Left forelimb (tissue), 1 donor: ENCODE results near the gene MMGT1.

ENCODE experiments used
- DNase-seq: peaks from one replicate; pipeline ENCODE4 v3.0.0-alpha.2; 2018; ENCODE audit warnings: low spot score

The MMGT1 gene

DNA sequence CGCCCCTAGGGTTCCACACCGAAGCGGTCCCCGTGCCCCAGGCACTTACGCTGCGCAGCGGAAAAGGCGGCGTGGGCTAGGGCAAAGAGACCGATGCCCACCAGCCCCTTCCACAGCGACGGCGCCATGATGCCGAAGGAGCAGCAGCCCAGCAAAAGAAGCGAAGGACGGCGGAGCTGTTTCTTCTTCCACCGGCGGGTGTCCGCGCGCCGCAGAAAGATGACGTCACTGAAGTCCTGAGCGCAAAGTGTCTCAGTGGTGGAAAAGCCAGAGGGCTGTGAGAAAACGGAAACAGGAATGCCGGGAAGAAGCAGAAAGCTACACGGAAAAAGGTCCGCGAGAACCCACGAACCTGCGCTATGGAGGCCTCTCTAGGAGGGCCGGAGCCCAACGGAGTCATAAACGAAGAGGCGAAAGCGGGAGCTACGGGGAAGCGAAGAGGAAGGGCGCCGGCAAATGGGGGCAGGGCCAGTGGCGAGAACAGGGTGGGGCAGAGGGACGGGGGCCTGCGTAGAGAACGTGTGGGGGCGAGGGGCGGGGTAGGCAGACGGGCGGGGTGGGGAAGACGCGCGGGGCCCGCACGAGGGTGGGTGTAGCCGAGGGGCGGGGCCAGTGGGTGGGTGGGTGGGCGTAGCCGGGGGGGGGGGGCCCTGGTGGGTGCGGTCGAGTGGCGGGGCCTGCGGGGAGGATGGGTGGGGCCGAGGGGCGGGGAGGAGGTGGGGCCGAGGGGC is at the start of gene MMGT1:
Gene MMGT1 (minus strand): TSS at position 441 of the 731 bp plus-strand sequence. CDS start 313 bp downstream, at position 128.
- peak; percentile 90 for DNase-seq

DNA sequence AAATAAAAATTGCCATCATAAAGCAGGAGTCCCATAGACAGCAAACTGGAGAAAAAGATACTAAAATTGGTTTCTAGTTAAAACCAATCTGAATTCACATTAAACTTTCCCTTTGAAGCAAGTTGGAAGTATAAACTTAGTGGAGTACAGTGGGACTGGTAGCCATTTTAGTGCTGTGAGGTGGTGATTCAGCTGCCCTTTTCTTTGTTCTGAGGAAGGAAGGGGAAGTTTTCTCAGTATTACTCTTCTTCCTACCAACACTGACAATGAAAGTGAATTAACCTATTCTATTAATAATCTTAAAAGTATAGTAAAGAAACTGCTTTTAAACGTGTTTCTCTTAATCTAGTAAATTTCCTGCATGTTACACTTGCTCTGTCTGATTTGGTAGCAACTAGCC is 48.1 kb upstream of the MMGT1 start:
- DNase-seq: no peak

DNA sequence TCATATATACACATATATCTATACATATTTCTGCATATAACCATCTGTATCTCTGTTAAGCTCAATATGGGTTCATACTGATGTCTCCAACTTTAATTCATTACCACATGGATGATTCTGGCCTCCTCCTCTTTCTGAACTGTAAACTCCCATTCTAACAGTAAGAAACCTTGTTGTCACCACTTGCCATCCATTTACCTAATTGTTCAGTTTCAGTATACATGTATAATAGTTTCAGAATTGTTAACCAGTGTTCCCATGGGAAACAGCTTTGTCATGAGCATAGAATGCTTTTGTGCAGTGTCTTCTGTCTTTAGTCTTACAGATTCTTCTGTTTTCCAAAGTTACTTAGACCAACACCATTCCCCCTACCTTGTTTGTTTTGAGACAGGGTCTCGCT is 47.4 kb upstream of the MMGT1 start:
- no peak for DNase-seq

DNA sequence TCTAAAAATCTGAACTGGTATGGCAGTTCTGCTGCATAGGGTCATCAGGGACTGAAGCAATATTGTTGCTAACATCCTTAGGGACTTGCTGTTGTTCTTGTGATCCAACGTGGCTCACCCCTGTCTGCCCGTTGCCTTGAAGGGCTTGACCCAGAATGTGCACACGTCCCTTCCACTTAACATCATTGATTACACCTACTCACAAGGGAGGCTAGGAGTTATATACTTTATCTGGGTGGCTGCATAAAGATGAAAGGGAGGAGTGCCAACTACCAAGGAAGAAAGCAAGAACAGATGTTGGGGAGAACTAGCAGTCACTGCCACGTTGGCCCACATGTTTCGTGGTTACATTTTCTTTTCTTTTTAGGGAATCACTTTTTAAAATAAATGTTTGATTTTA is 45.4 kb upstream of the MMGT1 start:
- no peak for DNase-seq

DNA sequence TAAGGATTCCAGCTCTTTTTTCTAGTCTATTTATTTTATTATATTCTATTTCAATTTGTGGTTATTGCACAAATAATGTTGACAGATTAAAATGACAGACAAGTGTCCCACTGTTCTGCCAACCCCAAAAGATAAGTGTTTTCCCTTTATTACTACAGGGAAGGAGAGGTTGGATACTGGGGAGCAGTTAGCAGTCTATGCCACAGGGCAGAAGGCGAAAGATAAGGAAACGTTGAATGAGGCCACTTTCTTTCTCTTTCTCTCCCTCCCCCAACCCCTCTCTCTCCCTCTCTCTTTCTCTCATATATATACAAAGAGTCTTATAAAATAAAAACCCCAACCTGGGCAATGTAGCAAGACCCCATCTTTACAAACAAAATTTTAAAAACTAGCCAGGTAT is 43.1 kb upstream of the MMGT1 start:
- DNase-seq: no peak

DNA sequence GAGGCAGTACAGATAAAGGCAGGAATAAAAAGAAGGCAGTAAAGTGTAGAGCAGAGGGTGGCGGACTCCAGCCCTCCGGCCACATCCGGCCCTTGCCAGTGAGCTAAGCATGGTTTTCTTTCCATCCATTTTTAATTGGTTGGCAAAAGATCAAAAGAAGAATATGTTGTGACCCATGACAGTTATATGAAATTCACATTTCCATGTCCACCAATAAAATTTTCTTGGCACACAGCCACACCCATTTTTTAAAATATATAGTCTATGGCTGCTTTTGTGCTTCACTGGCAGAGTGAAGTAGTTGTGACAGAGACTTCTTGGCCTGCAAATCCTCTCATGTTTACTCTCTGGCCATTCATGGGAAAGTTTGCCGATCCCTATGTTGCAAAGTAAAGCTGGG is 41.2 kb upstream of the MMGT1 start:
- no peak for DNase-seq

DNA sequence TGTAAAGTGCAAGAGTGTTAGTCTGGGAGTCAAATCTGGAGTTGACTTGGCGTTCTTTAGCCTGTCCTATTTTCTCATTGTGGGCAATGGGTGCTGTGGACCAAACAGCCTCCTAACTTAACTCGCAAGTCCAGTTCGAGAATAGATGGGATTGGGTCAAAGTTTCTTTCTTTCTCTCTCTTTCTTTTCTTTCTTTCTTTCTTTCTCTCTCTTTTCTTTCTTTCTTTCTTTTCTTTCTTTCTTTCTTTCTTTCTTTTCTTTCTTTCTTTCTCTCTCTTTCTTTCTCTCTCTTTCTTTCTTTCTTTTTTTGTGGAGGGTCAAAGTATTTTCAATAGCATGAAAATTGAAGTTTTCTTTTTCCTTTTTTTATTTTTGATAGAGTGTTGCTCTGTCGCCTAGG is 14.5 kb upstream of the MMGT1 start:
- no peak for DNase-seq

DNA sequence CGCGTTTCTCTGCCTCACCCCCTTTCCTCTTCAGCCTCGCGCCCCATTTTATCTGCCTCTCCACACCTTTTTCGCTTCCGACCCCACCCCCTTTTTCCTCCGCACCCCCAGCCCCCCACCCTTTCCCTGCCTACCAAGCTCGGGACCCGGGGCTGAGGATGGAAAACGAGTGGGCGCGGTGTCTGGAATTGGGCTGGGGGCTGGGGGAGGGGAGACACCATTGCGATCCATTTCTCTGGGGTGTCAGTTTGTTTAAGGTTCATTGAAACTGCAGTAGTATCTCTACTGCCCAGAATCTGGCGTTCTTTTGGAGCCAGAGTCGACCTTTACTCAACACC is 12.2 kb upstream of the MMGT1 start:
- DNase-seq: no peak

DNA sequence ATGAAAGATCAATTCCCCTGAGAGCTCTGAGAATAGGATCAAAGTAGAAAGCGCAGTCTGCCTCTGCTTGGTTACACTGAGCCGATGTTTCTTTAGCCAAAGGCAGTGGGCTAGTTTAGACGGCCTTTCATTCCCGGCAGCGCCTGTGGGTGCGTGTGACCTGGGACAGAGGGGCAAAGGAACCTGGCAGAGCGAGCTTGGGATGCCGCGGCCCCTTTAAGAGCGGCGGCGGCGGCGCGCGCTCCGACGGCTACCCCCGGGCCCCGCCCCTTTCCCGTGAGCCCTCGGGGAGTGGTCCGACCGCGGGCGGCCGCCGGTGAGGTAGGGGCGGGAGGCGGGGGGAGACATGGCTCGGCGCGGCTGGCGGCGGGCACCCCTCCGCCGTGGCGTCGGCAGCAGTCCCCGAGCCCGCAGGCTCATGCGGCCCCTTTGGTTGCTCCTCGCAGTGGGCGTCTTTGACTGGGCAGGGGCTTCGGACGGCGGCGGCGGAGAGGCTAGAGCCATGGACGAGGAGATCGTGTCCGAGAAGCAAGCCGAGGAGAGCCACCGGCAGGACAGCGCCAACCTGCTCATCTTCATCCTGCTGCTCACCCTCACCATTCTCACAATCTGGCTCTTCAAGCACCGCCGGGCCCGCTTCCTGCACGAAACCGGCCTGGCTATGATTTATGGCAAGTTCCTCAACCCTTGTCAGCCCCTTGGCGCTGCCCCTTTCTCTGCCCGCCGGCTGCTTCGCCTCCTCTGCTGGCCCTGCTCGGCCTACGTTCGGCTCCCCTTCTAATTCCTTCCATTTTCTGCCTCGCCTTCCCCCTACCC is 11.6 kb upstream of the MMGT1 start, which contains the start of gene SLC9A6:
Gene SLC9A6 (plus strand): TSS at position 279 of the 816 bp plus-strand sequence. CDS start 224 bp downstream, at position 503.
- DNase-seq: peak; percentile 79

DNA sequence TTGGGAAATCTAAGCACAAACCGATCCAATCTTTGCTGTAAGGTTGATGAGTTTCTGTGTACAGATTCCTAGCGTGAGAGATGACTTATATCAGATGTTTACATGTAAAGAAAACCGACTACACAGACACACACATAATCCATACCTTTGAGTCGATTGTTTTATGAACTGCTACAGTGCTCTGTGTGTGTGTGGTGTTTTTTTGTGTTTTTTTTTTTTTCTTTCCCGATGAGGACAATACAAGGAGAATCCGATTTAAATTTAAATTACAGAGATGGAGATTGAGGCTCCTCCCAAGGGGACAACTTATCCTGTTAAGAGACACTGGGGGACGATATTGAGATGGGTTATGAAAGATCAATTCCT is 11.0 kb upstream of the MMGT1 start:
- DNase-seq: no peak

DNA sequence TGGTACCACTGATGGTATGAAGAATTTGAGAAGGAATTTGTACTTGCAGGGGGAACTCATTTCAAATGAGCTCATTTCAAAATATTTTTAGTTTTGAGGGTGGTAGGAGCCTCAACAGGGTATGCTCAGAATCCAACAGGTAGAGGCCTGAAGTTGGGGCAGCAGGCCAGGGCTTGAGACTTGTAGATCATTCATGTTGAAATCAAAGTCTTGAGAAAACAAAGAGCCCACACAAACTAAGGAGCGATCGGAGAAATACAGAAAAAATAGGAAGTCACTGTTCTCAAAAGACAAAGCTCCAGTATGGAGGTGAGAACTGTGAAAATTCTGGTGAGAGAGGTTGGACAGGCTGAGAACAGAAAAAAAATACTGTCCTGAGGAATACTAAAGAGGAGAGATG is 10.5 kb upstream of the MMGT1 start:
- no peak for DNase-seq

DNA sequence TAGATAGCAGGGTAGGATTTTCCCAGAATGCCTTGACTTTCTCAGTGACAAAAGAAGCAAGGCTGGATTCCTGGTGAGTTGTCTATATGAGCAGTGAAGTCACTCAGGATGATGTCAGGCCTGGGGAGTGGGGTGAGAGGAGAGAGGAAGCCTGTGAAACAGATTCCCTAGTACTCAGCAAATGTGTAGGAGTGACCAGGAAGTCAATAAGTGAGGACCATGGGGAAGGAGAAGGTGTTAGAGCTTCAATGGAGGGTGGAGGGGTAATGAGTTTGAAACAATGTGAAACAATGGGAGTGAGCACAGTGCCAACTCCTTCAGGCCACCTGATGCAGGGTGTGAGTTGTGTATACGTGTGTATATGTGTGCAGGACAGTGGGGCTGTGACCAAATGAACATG is 9.1 kb upstream of the MMGT1 start:
- no peak for DNase-seq

DNA sequence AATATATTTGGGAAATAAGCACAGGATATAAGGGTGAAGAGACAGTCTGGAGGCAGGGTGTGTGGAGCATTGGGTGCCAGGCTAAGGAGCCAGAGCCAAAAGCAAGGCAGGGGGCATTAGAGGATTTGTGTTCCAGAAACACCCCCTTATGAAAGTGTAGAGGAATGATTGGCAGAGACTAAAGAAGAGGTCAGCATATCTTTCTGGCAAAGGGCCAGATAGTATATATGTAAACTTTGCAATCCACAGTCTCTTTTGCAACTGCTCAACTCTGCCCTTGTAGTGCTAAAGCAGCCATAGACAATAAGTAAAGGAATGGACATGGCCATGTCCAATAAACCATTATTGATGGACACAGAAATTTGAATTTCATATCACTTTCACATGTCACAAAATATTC is 7.9 kb upstream of the MMGT1 start:
- DNase-seq: no peak

DNA sequence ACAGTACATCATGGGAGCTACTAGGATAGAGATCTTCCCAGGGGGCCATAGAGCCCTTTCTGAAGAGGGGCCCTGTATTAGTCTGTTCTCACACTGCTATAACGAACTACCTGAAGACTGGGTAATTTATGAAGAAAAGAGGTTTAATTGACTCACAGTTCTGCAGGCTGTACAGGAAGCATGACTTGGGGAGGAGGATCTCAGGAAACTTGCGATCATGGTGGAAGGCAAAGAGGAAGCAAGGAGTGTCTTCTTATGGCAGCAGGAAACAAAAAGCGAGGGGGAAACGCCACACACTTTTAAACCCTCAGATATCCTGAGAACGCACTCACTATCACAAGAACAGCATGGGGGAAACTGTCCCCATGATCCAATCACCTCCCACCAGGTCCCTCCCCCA is 7.2 kb upstream of the MMGT1 start:
- no peak for DNase-seq

DNA sequence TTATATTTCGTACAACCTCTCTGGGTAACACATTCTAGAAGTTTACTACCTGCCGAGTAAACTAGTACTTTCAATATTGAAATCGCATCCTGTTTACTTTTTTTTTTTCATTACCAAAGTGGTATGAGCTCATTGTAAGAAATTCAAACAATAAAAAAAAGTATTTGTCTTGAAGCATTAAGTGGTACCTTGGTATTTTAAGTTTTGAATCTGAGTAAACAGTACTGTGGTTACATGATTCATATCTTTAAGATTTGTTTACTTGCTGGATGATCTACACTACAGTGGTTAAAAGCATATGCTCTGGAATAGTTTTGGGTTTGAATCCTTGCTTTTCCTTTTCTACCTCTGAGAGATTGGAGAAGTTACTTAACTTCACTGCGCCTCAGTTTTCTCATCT is 3.8 kb upstream of the MMGT1 start:
- no peak for DNase-seq

DNA sequence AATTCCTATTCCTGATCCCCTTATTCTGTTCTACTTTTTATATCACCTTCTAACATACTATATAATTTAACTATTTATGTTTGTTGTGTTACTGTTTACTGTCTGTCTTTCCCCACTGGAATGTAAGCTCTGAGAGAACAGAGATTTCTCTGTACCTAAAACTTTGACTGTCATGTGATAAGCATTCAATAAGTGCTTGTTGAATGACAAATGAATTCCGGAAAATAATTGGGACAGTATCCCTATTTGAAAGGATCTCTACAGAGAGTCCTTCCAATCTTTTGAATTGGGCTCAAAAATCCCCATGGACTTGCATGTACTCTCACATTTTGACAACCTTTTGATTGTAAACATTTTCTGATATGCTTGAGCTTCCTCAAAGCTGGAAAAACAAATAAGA is 1.6 kb upstream of the MMGT1 start:
- DNase-seq: no peak

DNA sequence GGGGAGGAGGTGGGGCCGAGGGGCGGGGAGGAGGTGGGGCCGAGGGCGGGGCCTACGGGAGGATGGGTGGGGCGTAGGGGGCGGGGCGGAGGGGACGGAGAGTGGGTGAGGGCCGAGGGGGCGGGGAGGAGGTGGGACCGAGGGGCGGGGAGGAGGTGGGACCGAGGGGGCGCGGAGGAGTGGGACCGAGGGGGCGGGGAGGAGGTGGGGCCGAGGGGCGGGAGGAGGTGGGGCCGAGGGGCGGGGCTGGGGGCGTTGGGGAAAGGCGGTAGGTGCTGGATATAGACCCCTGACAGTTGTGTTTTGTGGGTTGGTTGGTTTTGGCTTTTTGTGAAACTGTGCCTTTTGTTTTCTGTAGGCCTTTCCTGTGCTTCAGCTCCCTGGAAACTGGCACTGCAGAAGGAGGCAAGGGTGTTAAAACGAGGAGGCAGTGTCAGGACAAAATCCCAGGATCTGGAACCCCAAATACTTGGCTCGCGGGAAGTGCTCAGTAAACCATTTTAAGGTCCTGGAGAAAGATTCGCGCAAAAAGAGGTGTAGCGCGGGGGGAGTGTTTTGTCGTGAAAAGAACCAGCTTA is 580 bp upstream of the MMGT1 start:
- DNase-seq: no peak

DNA sequence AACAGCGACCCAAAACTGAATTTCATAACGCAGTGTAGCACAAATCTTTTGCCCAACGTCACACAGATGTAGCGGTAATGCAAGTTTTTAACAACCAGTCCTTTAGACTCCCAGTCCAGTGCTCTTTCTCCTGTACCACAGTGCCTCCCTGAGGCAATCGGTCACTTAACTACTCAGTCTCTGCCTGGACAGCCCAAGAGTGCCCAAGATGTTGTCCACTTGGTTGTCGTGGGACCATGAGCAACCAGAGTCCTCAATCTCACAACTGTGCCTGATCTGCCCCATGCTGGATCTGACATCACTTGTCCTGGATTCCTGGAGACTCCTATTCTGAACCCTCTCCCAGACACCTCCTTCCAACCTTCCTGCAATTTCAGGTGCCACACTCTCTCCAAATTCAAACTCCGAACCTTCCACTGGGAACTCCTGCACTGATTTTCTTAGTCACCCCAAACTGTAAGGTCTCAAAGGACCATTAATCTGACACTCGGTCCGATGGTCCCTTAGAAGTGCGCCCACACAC is 702 bp downstream of the MMGT1 start:
- DNase-seq: no peak

DNA sequence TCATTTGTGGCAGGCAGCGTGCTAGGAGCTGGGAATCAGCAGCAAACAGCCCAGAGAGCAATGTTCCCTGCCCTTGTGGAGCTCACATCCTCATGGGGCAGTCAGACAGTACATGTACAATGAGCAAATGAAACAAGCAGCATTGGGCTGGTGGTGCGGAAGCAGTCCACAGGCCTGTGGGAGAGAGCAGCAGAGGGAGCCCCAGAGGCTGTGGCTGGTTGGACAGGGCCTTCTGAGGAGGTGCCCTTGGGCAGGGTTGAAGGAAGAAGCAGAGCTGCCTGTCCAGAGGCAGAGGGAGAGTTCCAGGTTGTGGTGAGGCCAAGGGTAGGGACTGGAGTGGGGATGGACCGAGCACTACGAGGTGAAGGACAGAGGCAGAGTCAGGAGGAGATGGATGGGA is 22.5 kb downstream of the MMGT1 start:
- no peak for DNase-seq

DNA sequence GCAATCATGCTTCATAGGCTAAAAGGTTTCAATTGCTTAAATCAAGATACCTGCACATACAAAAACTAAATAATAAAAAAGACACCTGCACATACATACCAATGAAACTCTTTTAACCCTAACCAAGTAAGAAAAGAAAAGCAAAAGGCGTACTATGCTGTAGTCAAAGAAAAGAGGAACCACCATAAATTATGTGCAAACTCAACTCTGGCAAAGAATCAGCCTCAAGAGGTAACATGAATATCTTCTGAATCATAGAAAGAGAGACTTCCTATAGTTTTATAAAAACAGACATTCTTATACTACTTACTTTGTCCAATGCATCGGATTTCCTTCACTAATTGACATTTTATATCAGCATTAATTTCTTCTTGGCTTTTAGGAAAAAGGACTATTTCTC is 29.3 kb downstream of the MMGT1 start:
- no peak for DNase-seq

DNA sequence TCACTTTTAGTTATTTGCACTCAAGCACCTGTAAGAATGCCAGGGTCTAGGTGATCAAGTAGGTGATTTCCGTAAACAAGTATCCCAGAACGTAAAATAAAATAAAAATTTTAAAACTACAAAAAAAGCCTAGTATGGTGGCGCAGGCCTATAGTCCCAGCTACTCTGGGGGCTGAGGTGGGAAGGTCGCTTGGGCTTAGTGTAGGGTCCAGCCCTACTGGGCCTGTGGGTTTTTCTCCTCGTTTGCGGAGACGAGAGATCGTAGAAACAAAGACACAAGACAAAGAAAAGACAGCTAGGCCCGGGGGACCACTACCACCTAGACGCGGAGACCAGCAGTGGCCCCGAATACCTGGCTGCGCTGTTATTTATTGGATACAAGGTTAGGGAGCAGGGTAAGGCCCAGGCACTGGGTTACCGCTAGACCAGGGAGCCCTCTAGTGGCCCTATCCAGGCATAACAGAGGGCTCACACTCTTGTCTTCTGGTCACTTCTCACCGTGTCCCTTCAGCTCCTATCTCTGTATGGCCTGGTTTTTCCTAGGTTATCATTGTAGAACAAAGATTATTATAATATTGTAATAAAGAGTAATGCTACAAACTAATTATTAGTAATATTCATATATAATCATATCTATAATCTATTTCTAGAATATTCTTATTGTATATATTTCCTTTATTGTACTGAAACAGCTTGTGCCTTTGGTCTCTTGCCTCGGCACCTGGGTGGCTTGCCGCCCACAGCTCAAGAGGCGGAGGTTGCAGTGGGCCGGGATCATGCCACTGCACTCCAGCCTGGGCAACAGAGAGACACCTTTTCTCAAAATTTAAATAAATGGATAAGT is 41.9 kb downstream of the MMGT1 start:
- DNase-seq: no peak

DNA sequence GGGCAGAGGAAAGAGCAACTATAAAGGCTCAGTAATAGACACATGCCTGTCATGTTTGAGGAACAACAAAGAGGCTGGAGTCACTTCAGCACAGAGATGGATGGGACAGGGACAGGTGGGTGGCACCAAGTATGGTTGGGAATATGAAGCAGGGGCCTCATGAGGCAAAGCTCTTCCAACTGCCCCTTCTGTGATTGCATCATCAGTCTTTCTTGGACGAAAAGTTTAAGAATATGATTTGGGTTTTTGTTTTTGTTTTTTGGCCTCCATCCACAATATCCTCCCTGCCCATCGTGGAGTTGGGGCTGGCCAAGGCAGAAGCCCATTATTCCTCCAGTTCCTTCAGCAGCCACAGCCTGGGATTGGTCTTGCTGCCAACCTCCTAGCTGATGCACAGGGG is 45.9 kb downstream of the MMGT1 start:
- DNase-seq: no peak
